Nephron (organoid): ENCODE measurements around the gene SNX21.

Experiments used
- H3K27ac Mint-ChIP-seq, 3 experiments: 2 replicates each; pipeline ENCODE4 v1.8.0; 2020; ENCODE audit warnings: mixed read lengths in 3 of 3, mild to moderate bottlenecking in 2 of 3, moderate library complexity in 1 of 3
- H3K27me3 Mint-ChIP-seq: 2 replicates; pipeline ENCODE4 v1.8.0; 2021; ENCODE audit warnings: low read depth, mild to moderate bottlenecking, moderate library complexity, mixed read lengths
- H3K36me3 Mint-ChIP-seq: 2 replicates; pipeline ENCODE4 v1.8.0; 2020; ENCODE audit warnings: low read depth, mixed read lengths
- H3K4me1 Mint-ChIP-seq: 2 replicates; pipeline ENCODE4 v1.8.0; 2020; ENCODE audit warnings: mixed read lengths
- H3K4me3 Mint-ChIP-seq, 3 experiments: 2 replicates each; pipeline ENCODE4 v1.8.0; 2020; ENCODE audit warnings: mild to moderate bottlenecking in 3 of 3, mixed read lengths in 3 of 3, moderate library complexity in 2 of 3
- H3K9me3 Mint-ChIP-seq: 2 replicates; pipeline ENCODE4 v1.8.0; 2020; ENCODE audit warnings: mixed read lengths
- CTCF ChIP-seq, 3 experiments: fragments of 200-600 bp; sonication (generic); IDR thresholded peaks; one replicate each; pipeline ENCODE4 v1.5.0; 2021; ENCODE audit warnings: antibody characterized with exemption in 3 of 3; ENCODE audit not compliant: unreplicated experiment in 3 of 3

Gene SNX21

GRCh38 chr20:45834797-45835161, 1.2 kb downstream of the SNX21 start:
- no peaks in the 10 kb centered on the region for H3K27me3 Mint-ChIP-seq
- H3K36me3 Mint-ChIP-seq: peaks cover 6% of the 10 kb centered on the region
- H3K9me3 Mint-ChIP-seq: no peaks in the 10 kb centered on the region
- TF ChIP-seq CTCF (IDR thresholded peaks at IDR 0.05; ENCODE audit: unreplicated experiment in 3 of 3): no peak
- peak overlapping the region; percentile 86 to 88 (median 86) for H3K4me3 Mint-ChIP-seq
- peaks cover 38% of the 10 kb centered on the region for H3K4me1 Mint-ChIP-seq
- peak overlapping the region in 2 of 3 experiments; percentile 53 to 63 for H3K27ac Mint-ChIP-seq

GRCh38 chr20:45835329-45835765, 1.7 kb downstream of the SNX21 start:
- TF ChIP-seq CTCF (IDR thresholded peaks at IDR 0.05; ENCODE audit: unreplicated experiment in 3 of 3): no peak
- Mint-ChIP-seq H3K36me3 (peaks cover 6% of the 10 kb centered on the region), H3K4me3 (peak overlapping the region; percentile 86 to 88 (median 86)), H3K4me1 (peaks cover 35% of the 10 kb centered on the region), H3K27ac (peak overlapping the region in 1 of 3 experiments; percentile 63), H3K27me3 (no peaks in the 10 kb centered on the region), H3K9me3 (no peaks in the 10 kb centered on the region)

GRCh38 chr20:45835825-45836224, 2.2 kb downstream of the SNX21 start:
- Mint-ChIP-seq H3K4me1 (peaks cover 32% of the 10 kb centered on the region), H3K36me3 (peaks cover 6% of the 10 kb centered on the region), H3K4me3 (peak overlapping the region; percentile 86 to 88 (median 86)), H3K9me3 (no peaks in the 10 kb centered on the region), H3K27ac (peak overlapping the region in 2 of 3 experiments; percentile 35 to 63), H3K27me3 (no peaks in the 10 kb centered on the region)
- no peak for TF ChIP-seq CTCF (IDR thresholded peaks at IDR 0.05; ENCODE audit: unreplicated experiment in 3 of 3)

GRCh38 chr20:45836841-45837240, 3.2 kb downstream of the SNX21 start:
- Mint-ChIP-seq H3K36me3 (peaks cover 11% of the 10 kb centered on the region), H3K27me3 (no peaks in the 10 kb centered on the region), H3K9me3 (no peaks in the 10 kb centered on the region), H3K4me1 (peaks cover 32% of the 10 kb centered on the region), H3K27ac (peak overlapping the region in 2 of 3 experiments; percentile 21 to 22), H3K4me3 (peak overlapping the region; percentile 10 to 75 (median 32))
- no peak for TF ChIP-seq CTCF (IDR thresholded peaks at IDR 0.05; ENCODE audit: unreplicated experiment in 3 of 3)

GRCh38 chr20:45840700-45841198, 7.2 kb downstream of the SNX21 start:
- no peak for TF ChIP-seq CTCF (IDR thresholded peaks at IDR 0.05; ENCODE audit: unreplicated experiment in 3 of 3)
- no peaks in the 10 kb centered on the region for H3K9me3 Mint-ChIP-seq
- H3K27ac Mint-ChIP-seq: no peak overlapping the region
- H3K4me1 Mint-ChIP-seq: peaks cover 25% of the 10 kb centered on the region
- H3K36me3 Mint-ChIP-seq: peaks cover 35% of the 10 kb centered on the region
- no peaks in the 10 kb centered on the region for H3K27me3 Mint-ChIP-seq
- no peak overlapping the region for H3K4me3 Mint-ChIP-seq

GRCh38 chr20:45841407-45842129, 8.0 kb downstream of the SNX21 start:
- Mint-ChIP-seq H3K9me3 (no peaks in the 10 kb centered on the region), H3K4me3 (no peak overlapping the region), H3K27me3 (no peaks in the 10 kb centered on the region)

More at GRCh38 chr20:45841407-45842129, 8.0 kb downstream of the SNX21 start:
- peak overlapping the region in 1 of 3 experiments; percentile 61 for H3K27ac Mint-ChIP-seq
- TF ChIP-seq CTCF (IDR thresholded peaks at IDR 0.05; ENCODE audit: unreplicated experiment in 3 of 3): no peak
- peaks cover 20% of the 10 kb centered on the region for H3K4me1 Mint-ChIP-seq
- peaks cover 42% of the 10 kb centered on the region for H3K36me3 Mint-ChIP-seq
